ENCODE measurements around the gene BMI1. TPM values are rescaled to one million over a fixed set of nuclear protein-coding genes. Genes with fewer than 3 reads are reported as not detected.

Gene BMI1
- total RNA-seq, 1 experiment from 2014 or later, result 81.1 TPM

GRCh38 chr10:22326145-22326702 lies 5.3 kb downstream of the BMI1 start:
- Histone ChIP-seq H3K79me2 (ENCODE audit: insufficient read depth, low read length) (peaks cover 54% of the 10 kb centered on the region), H4K20me1 (ENCODE audit: insufficient read depth) (peaks cover 20% of the 10 kb centered on the region; the same call in 1 of the 2 replicates), H3K4me3 (replicated peaks in 1 of 2; ENCODE audit: low read depth in 1 of 2, low read length in 2 of 2) (peak overlapping the region; percentile 46 to 62), H3K27ac (ENCODE audit: low read depth, low read length) (peak overlapping the region; percentile 59), H3K4me1 (ENCODE audit: control insufficient read depth in 1 of 2, insufficient read depth in 2 of 2, low read length in 2 of 2) (peaks cover 5 to 37% of the 10 kb centered on the region in 2 experiments; a peak in 3 of 4 replicates), H3K9me3 (ENCODE audit: control insufficient read depth in 1 of 2, insufficient read depth in 1 of 2, low read depth in 1 of 2, low read length in 2 of 2) (no peaks in the 10 kb centered on the region), H2AFZ (ENCODE audit: low read depth, low read length, poor library complexity, severe bottlenecking) (no peak overlapping the region), H3K4me2 (ENCODE audit: low read length) (peak overlapping the region; percentile 82), H3K36me3 (ENCODE audit: control insufficient read depth in 1 of 2, insufficient read depth in 2 of 2, low read length in 2 of 2) (peaks cover 17 to 27% of the 10 kb centered on the region in 2 experiments; a peak in 3 of 4 replicates), H3K9ac (ENCODE audit: low read length) (peak overlapping the region; percentile 56), H3K27me3 (ENCODE audit: insufficient read depth, low read length) (peaks cover 25% of the 10 kb centered on the region), H3K9me2 (ENCODE audit: insufficient read depth) (no peaks in the 10 kb centered on the region)
- POLR2A ChIA-PET, result interaction anchor here (1.4 kb wide), 1 partner anchor 14 kb away, joined by 4 read pairs; no protein-coding TSS in a partner anchor
- ATAC-seq (no peak), DNase-seq (ENCODE audit: low read depth, low spot score) (no peak)
- TF ChIP-seq ZFX (IDR thresholded peaks at IDR 0.05) (no peak), MAX (IDR thresholded peaks at IDR 0.05) (no peak), SIN3A (IDR thresholded peaks at IDR 0.05; ENCODE audit: low read depth) (no peak), EGR1 (IDR thresholded peaks at IDR 0.05; ENCODE audit: low read depth) (no peak), CBX3 (IDR thresholded peaks at IDR 0.05; ENCODE audit: low read depth) (no peak), YY1 (IDR thresholded peaks at IDR 0.05; ENCODE audit: extremely low read depth, insufficient replicate concordance, low read depth, low read length) (no peak), RAD21 (IDR thresholded peaks at IDR 0.05; ENCODE audit: low read depth) (no peak), SP1 (IDR thresholded peaks at IDR 0.05; ENCODE audit: low read depth) (no peak), POLR2A (IDR thresholded peaks at IDR 0.05; ENCODE audit: borderline replicate concordance, extremely low read depth, insufficient read depth, insufficient read length) (no peak), TCF7L2 (IDR thresholded peaks at IDR 0.05; ENCODE audit: borderline replicate concordance, extremely low read depth, insufficient read depth, insufficient read length) (no peak), SRF (IDR thresholded peaks at IDR 0.05; ENCODE audit: low read depth) (no peak), EZH2 (IDR thresholded peaks at IDR 0.05) (no peak), CEBPB (IDR thresholded peaks at IDR 0.05; ENCODE audit: low read depth) (no peak), FOSL1 (IDR thresholded peaks at IDR 0.05; ENCODE audit: low read depth) (no peak), ZNF274 (IDR thresholded peaks at IDR 0.05; ENCODE audit: low read depth, low read length) (no peak), EZH2phosphoT487 (IDR thresholded peaks at IDR 0.05; ENCODE audit: borderline replicate concordance) (no peak), JUND (IDR thresholded peaks at IDR 0.05) (no peak)
- TF ChIP-seq, protein P1, sequence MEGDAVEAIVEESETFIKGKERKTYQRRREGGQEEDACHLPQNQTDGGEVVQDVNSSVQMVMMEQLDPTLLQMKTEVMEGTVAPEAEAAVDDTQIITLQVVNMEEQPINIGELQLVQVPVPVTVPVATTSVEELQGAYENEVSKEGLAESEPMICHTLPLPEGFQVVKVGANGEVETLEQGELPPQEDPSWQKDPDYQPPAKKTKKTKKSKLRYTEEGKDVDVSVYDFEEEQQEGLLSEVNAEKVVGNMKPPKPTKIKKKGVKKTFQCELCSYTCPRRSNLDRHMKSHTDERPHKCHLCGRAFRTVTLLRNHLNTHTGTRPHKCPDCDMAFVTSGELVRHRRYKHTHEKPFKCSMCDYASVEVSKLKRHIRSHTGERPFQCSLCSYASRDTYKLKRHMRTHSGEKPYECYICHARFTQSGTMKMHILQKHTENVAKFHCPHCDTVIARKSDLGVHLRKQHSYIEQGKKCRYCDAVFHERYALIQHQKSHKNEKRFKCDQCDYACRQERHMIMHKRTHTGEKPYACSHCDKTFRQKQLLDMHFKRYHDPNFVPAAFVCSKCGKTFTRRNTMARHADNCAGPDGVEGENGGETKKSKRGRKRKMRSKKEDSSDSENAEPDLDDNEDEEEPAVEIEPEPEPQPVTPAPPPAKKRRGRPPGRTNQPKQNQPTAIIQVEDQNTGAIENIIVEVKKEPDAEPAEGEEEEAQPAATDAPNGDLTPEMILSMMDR (IDR thresholded peaks at IDR 0.05 in 2 of 3, conservative IDR thresholded peaks at IDR 0.05 in 1 of 3; ENCODE audit: borderline replicate concordance in 1 of 3, insufficient read depth in 1 of 3, low read depth in 2 of 3, low read length in 2 of 3), result no peak
- TF ChIP-seq, protein P2, sequence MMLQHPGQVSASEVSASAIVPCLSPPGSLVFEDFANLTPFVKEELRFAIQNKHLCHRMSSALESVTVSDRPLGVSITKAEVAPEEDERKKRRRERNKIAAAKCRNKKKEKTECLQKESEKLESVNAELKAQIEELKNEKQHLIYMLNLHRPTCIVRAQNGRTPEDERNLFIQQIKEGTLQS (IDR thresholded peaks at IDR 0.05), result no peak
- TF ChIP-seq, protein P3, sequence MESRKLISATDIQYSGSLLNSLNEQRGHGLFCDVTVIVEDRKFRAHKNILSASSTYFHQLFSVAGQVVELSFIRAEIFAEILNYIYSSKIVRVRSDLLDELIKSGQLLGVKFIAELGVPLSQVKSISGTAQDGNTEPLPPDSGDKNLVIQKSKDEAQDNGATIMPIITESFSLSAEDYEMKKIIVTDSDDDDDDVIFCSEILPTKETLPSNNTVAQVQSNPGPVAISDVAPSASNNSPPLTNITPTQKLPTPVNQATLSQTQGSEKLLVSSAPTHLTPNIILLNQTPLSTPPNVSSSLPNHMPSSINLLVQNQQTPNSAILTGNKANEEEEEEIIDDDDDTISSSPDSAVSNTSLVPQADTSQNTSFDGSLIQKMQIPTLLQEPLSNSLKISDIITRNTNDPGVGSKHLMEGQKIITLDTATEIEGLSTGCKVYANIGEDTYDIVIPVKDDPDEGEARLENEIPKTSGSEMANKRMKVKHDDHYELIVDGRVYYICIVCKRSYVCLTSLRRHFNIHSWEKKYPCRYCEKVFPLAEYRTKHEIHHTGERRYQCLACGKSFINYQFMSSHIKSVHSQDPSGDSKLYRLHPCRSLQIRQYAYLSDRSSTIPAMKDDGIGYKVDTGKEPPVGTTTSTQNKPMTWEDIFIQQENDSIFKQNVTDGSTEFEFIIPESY (IDR thresholded peaks at IDR 0.05; ENCODE audit: extremely low read depth, insufficient replicate concordance, low read length), result no peak
- RAD21 ChIA-PET (ENCODE audit: low non-redundant PET in 1 of 2, low total read pairs in 2 of 2, uncharacterized antibody in 2 of 2, unreplicated experiment in 2 of 2), result no interaction called here
- TSS peak; percentile 4 for BruUV-seq (replicated peaks)
- CTCF ChIA-PET, result no interaction called here
- intact Hi-C loops (cut with micrococcal nuclease), result no loop called here
